ENCODE results near the gene MYH15. TPM values are rescaled to one million over a fixed set of nuclear protein-coding genes. Genes with fewer than 3 reads are reported as not detected.

MYH15 gene
- total RNA-seq, 1 donor from 2014 or later, result 0.09 TPM

DNA sequence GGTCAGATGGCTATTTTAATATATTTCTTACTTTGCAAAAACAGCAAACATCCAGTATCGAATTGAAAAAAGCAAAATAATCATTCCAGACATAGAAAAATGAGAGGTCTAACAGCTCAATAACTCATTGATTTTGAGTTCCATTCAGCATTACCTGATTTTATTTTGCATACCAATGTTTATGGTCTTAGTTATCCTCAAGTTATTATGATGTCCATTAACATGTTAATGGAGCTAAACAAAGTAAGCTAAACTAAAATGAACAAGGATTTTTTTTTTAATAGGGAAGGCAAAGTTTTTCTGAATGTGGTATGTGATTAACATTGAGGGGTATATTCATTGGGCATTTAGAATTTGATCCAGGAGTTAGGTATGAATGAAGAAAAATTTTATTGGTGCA is 13.1 kb downstream of the MYH15 start:
- Mint-ChIP-seq H3K4me1 (no peaks in the 10 kb centered on the region), H3K4me3 (no peak overlapping the region), H3K27me3 (peaks cover 6% of the 10 kb centered on the region), H3K36me3 (ENCODE audit: low read depth) (no peaks in the 10 kb centered on the region), H3K27ac (no peak overlapping the region), H3K9me3 (no peaks in the 10 kb centered on the region)
- DNase-seq, result no peak
- TF ChIP-seq, protein P1, sequence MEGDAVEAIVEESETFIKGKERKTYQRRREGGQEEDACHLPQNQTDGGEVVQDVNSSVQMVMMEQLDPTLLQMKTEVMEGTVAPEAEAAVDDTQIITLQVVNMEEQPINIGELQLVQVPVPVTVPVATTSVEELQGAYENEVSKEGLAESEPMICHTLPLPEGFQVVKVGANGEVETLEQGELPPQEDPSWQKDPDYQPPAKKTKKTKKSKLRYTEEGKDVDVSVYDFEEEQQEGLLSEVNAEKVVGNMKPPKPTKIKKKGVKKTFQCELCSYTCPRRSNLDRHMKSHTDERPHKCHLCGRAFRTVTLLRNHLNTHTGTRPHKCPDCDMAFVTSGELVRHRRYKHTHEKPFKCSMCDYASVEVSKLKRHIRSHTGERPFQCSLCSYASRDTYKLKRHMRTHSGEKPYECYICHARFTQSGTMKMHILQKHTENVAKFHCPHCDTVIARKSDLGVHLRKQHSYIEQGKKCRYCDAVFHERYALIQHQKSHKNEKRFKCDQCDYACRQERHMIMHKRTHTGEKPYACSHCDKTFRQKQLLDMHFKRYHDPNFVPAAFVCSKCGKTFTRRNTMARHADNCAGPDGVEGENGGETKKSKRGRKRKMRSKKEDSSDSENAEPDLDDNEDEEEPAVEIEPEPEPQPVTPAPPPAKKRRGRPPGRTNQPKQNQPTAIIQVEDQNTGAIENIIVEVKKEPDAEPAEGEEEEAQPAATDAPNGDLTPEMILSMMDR (IDR thresholded peaks at IDR 0.05), result no peak
- ATAC-seq (ENCODE audit: low read depth), result no peak
- intact Hi-C loops (cut with micrococcal nuclease), result no loop called here
- ChIA-PET CTCF (interaction anchor here (0.6 kb wide), 1 partner anchor 55 kb away, joined by 3 read pairs; no protein-coding TSS in a partner anchor), POLR2A (interaction anchor here (0.6 kb wide), 1 partner anchor 521 kb away, joined by 3 read pairs; no protein-coding TSS in a partner anchor)

DNA sequence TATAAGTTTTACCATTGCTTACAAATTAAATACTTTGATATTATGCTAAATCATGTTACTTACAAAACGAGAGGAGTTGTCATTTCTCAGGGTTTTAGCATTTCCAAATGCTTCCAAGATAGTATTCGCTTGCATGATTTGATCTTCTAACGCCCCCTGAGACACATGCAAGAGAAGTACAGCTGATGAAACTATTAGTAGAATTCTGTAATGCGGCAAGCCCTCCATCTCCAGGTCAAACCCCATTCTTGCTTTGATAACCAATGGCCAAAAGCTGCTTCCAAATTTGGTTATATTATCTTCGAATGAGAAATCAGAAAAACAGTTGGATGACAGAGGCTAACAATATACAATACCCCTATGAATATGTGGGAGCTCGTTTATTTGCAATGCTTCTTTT is 14.7 kb downstream of the MYH15 start:
- Mint-ChIP-seq H3K27me3 (peaks cover 6% of the 10 kb centered on the region), H3K9me3 (no peaks in the 10 kb centered on the region), H3K36me3 (ENCODE audit: low read depth) (no peaks in the 10 kb centered on the region), H3K4me1 (no peaks in the 10 kb centered on the region), H3K27ac (no peak overlapping the region), H3K4me3 (no peak overlapping the region)
- ATAC-seq (ENCODE audit: low read depth), result no peak
- no peak for DNase-seq
- TF ChIP-seq, protein P1 (IDR thresholded peaks at IDR 0.05), result no peak
- CTCF ChIA-PET, result interaction anchor here (1.6 to 10.8 kb wide), 2 partner anchors 18 to 58 kb away, joined by 3 to 105 read pairs; no protein-coding TSS in a partner anchor
- intact Hi-C loops (cut with micrococcal nuclease), result no loop called here
- POLR2A ChIA-PET, result no interaction called here

DNA sequence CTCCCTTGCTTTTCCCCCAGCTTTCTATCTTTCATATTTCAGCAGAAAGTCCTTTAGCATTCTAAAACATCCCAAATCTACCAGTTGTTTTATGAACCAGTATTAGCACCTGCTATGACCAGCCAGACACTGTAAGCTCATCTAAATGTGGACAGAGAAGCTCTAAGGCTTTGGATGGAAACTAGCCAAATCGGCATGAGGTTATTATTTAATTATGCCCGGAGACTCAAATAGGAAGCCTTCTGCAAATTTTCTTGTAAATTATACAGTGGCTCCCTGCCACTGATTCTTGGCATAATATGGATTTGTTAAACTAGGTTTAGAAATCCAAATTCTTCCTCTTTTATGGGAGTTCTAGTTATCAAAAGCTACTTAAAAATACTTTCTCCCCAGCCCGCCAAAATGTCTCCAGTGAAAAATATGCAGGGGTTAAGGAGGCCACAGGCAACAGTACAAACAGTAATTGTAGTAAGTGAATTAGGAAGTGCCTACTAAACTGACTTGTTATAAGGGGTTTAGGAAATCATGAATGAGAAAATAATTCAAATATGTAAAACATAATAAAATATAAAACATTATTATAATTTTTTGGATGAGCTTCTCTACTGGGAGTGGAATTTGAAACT is 15.4 kb downstream of the MYH15 start:
- TF ChIP-seq, protein P1 (IDR thresholded peaks at IDR 0.05), result no peak
- intact Hi-C loops (cut with micrococcal nuclease), result no loop called here
- Mint-ChIP-seq H3K36me3 (ENCODE audit: low read depth) (no peaks in the 10 kb centered on the region), H3K4me3 (no peak overlapping the region), H3K27me3 (peaks cover 6% of the 10 kb centered on the region), H3K4me1 (no peaks in the 10 kb centered on the region), H3K27ac (no peak overlapping the region), H3K9me3 (no peaks in the 10 kb centered on the region)
- DNase-seq (no peak), ATAC-seq (ENCODE audit: low read depth) (no peak)
- CTCF ChIA-PET, result interaction anchor here (1.5 to 10.8 kb wide), 3 partner anchors 9 to 58 kb away, joined by 3 to 105 read pairs (median 4); no protein-coding TSS in a partner anchor
- POLR2A ChIA-PET, result no interaction called here

DNA sequence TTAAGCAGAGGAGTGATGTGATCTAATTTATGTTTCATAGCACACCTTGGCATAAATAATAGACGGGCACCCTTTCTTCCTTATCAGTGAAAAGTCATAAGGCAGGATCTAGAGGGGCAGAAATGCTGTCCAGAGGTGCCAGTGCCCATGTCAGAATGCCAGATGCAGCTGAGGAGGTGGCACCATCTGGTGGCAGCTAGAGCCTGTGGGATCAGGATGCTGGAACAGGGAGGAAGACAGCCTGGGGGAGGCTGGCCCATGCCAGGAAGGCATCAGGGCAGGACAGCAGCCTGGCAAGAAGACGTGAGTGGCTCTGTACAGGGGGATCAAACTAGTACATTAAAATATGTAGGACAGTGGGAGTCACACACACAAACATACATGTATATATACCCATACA is 16.5 kb downstream of the MYH15 start:
- ATAC-seq (ENCODE audit: low read depth) (no peak), DNase-seq (no peak)
- intact Hi-C loops (cut with micrococcal nuclease), result no loop called here
- ChIA-PET POLR2A (no interaction called here), CTCF (interaction anchor here (1.5 to 10.8 kb wide), 2 partner anchors 8 to 60 kb away, joined by 4 to 105 read pairs; no protein-coding TSS in a partner anchor)
- Mint-ChIP-seq H3K4me1 (no peaks in the 10 kb centered on the region), H3K4me3 (no peak overlapping the region), H3K9me3 (no peaks in the 10 kb centered on the region), H3K27ac (no peak overlapping the region), H3K36me3 (ENCODE audit: low read depth) (no peaks in the 10 kb centered on the region), H3K27me3 (peaks cover 6% of the 10 kb centered on the region)
- TF ChIP-seq, protein P1 (IDR thresholded peaks at IDR 0.05), result no peak

DNA sequence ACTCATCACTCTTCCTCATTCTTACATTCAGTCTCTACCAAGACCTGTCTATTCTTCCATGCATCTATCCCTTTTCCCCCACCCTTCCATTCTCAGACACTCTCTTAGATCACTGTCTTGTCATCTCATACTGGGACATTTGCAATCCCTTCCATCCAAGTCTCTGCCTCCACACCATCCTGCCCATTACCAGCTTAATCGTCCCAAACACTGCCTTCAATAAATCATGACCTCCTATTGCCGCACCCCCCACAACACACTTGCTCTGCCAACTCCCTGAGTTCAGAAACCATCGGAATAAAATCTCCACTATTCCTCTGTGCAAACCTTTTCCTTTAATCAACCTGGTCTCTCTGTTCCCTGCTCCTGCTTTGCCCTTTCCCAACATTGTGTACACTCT is 18.9 kb downstream of the MYH15 start:
- intact Hi-C loops (cut with micrococcal nuclease), result loop anchor here (2.0 kb wide), 1 partner anchor 591 kb away; no protein-coding TSS in a partner anchor
- CTCF ChIA-PET, result interaction anchor here (4.3 to 10.8 kb wide), 2 partner anchors 62 to 424 kb away, joined by 24 to 105 read pairs; no protein-coding TSS in a partner anchor
- H3K9me3 Mint-ChIP-seq, result no peaks in the 10 kb centered on the region

More for the DNA sequence above, 18.9 kb downstream of the MYH15 start:
- POLR2A ChIA-PET, result no interaction called here
- Mint-ChIP-seq H3K4me1 (no peaks in the 10 kb centered on the region), H3K4me3 (no peak overlapping the region), H3K27ac (no peak overlapping the region), H3K27me3 (peaks cover 6% of the 10 kb centered on the region), H3K36me3 (ENCODE audit: low read depth) (no peaks in the 10 kb centered on the region)
- ATAC-seq (ENCODE audit: low read depth) (no peak), DNase-seq (no peak)
- TF ChIP-seq, protein P1 (IDR thresholded peaks at IDR 0.05), result no peak
